CD14-positive monocyte (primary cell): ENCODE results near the gene BACH2. TPM values are rescaled to one million over a fixed set of nuclear protein-coding genes. Genes with fewer than 3 reads are reported as not detected.

Experiments used
- DNase-seq, 3 donors: peaks; one replicate each; pipeline ENCODE4 v3.0.0-alpha.2; 2011 to 2022
- H2AFZ ChIP-seq: 2 replicates; pipeline ENCODE4 v1.6.0; 2012; ENCODE audit warnings: mild to moderate bottlenecking, low read depth, low read length, inconsistent platforms; ENCODE audit not compliant: insufficient read depth, poor library complexity, severe bottlenecking
- H3K27ac ChIP-seq, 2 donors: 1 replicate in 1 of 2; 2 replicates in 1 of 2; pipeline ENCODE4 v1.5.1; 2012 to 2013; ENCODE audit warnings: low read length in 2 of 2, control low read depth in 1 of 2, inconsistent platforms in 1 of 2, low read depth in 1 of 2, mild to moderate bottlenecking in 1 of 2
- H3K27me3 ChIP-seq, 2 donors: one replicate each; pipeline versions ENCODE4 v1.6.0 to v1.6.1; 2011 to 2013; ENCODE audit warnings: low read length in 2 of 2; ENCODE audit not compliant: control insufficient read depth in 2 of 2, insufficient read depth in 2 of 2
- H3K36me3 ChIP-seq, 2 donors: replicated peaks in 1 of 2; 1 replicate in 1 of 2; 2 replicates in 1 of 2; pipeline versions ENCODE4 v1.5.1 to v1.6.1; 2012 to 2013; ENCODE audit warnings: low read length in 2 of 2, control low read depth in 1 of 2, inconsistent platforms in 1 of 2, mild to moderate bottlenecking in 1 of 2; ENCODE audit not compliant: insufficient read depth in 2 of 2, control insufficient read depth in 1 of 2
- H3K4me1 ChIP-seq, 2 donors: 1 replicate in 1 of 2; 2 replicates in 1 of 2; pipeline versions ENCODE4 v1.5.1 to v1.6.1; 2012 to 2013; ENCODE audit warnings: low read length in 2 of 2, control low read depth in 1 of 2, inconsistent platforms in 1 of 2, mild to moderate bottlenecking in 1 of 2, moderate library complexity in 1 of 2; ENCODE audit not compliant: insufficient read depth in 2 of 2, control insufficient read depth in 1 of 2
- H3K4me2 ChIP-seq: replicated peaks from 2 replicates; pipeline ENCODE3; 2012; ENCODE audit warnings: low read length, moderate library complexity, mild to moderate bottlenecking; ENCODE audit not compliant: poor library complexity, severe bottlenecking; ENCODE audit errors: extremely low read depth
- H3K4me3 ChIP-seq, 3 experiments: fragments of 200-600 bp in 1 of 3; sonication (generic) in 1 of 3; replicated peaks in 1 of 3; 1 replicate in 2 of 3; 2 replicates in 1 of 3; pipeline ENCODE4 v1.5.1; 2011 to 2013; ENCODE audit warnings: low read length in 3 of 3, mild to moderate bottlenecking in 3 of 3, control low read depth in 2 of 3, low read depth in 2 of 3, inconsistent platforms in 1 of 3, moderate library complexity in 1 of 3
- H3K79me2 ChIP-seq: 2 replicates; pipeline ENCODE4 v1.6.0; 2012; ENCODE audit warnings: mild to moderate bottlenecking, control low read depth, inconsistent platforms, low read length, moderate library complexity; ENCODE audit not compliant: insufficient read depth
- H3K9ac ChIP-seq: 2 replicates; pipeline ENCODE4 v1.6.0; 2017; ENCODE audit warnings: low read length, mild to moderate bottlenecking; ENCODE audit not compliant: insufficient read depth, poor library complexity, severe bottlenecking
- H3K9me3 ChIP-seq, 2 donors: replicated peaks in 1 of 2; 1 replicate in 1 of 2; 2 replicates in 1 of 2; pipeline versions ENCODE4 v1.5.1 to v1.6.1; 2012 to 2013; ENCODE audit warnings: low read length in 2 of 2, control low read depth in 1 of 2; ENCODE audit not compliant: control insufficient read depth in 1 of 2, insufficient read depth in 1 of 2
- H4K20me1 ChIP-seq: 2 replicates; pipeline ENCODE4 v1.6.0; 2012; ENCODE audit warnings: mild to moderate bottlenecking, low read length, control low read depth, moderate library complexity; ENCODE audit not compliant: insufficient read depth
- H3K27ac Mint-ChIP-seq, 7 donors: one replicate each; pipeline ENCODE4 v1.8.0; 2020; ENCODE audit warnings: mild to moderate bottlenecking in 7 of 7, mixed read lengths in 7 of 7, moderate library complexity in 6 of 7, inconsistent platforms in 2 of 7
- H3K27me3 Mint-ChIP-seq, 3 donors: one replicate each; pipeline ENCODE4 v1.8.0; 2021 to 2022; ENCODE audit warnings: low read depth in 3 of 3, mild to moderate bottlenecking in 3 of 3, mixed read lengths in 3 of 3, moderate library complexity in 3 of 3, inconsistent platforms in 1 of 3
- H3K36me3 Mint-ChIP-seq, 2 donors: one replicate each; pipeline ENCODE4 v1.8.0; 2020; ENCODE audit warnings: mixed read lengths in 2 of 2, inconsistent platforms in 1 of 2, mild to moderate bottlenecking in 1 of 2
- H3K4me1 Mint-ChIP-seq: one replicate; pipeline ENCODE4 v1.8.0; 2020; ENCODE audit warnings: mild to moderate bottlenecking, mixed read lengths
- H3K4me3 Mint-ChIP-seq, 2 donors: one replicate each; pipeline ENCODE4 v1.8.0; 2020; ENCODE audit warnings: mild to moderate bottlenecking in 2 of 2, mixed read lengths in 2 of 2, moderate library complexity in 1 of 2
- H3K9me3 Mint-ChIP-seq, 7 donors: one replicate each; pipeline ENCODE4 v1.8.0; 2020 to 2022; ENCODE audit warnings: mixed read lengths in 7 of 7, mild to moderate bottlenecking in 6 of 7, moderate library complexity in 6 of 7, inconsistent platforms in 2 of 7
- CTCF ChIP-seq: fragments of 200-600 bp; IDR thresholded peaks from one replicate; pipeline ENCODE4 v1.8.0; 2022; ENCODE audit warnings: antibody characterized with exemption, mild to moderate bottlenecking
- WGBS: methylation state at CpG from one replicate; pipeline ENCODE4 v1.1.5; 2013; ENCODE audit warnings: missing lambda C conversion rate; ENCODE audit not compliant: insufficient coverage; 5-methylcytosine and 5-hydroxymethylcytosine counted together
- intact Hi-C, 2 donors: fragments of 100-400 bp; cut with micrococcal nuclease; formaldehyde crosslinking; loops; one replicate each; pipeline versions ENCODE4 v1.15.0 to v1.15.1; 2023
- polyA plus RNA-seq, 3 donors: library from polyadenylated mRNA; depleted of rRNA in 1 of 3; unstranded in 2 of 3; stranded (reverse) in 1 of 3; fragments of 300-500 nt in 2 of 3; fragments of >200 nt in 1 of 3; fragmentation: Illumina TruSeq in 2 of 3; gene quantifications; 1 replicate in 2 of 3; 2 replicates in 1 of 3; pipeline ENCODE4 v1.2.3, GENCODE V29; 2012 to 2021

Gene BACH2
- polyA plus RNA-seq, 3 donors = 0.04 to 0.09 (median 0.05) TPM

- no peaks in the 10 kb centered on the region for H3K79me2 ChIP-seq
- WGBS = 96% methylated on average over 7 of the region's 19 CpGs
- no peaks in the 10 kb centered on the region for H4K20me1 ChIP-seq
- no peak overlapping the region for H3K27ac Mint-ChIP-seq
- no peaks in the 10 kb centered on the region for H3K36me3 ChIP-seq
- no peaks in the 10 kb centered on the region for H3K27me3 ChIP-seq
- H2AFZ ChIP-seq = no peak overlapping the region
- H3K4me3 ChIP-seq = no peak overlapping the region
- no peak for TF ChIP-seq CTCF
- no peak overlapping the region for H3K4me3 Mint-ChIP-seq
- no peak overlapping the region for H3K4me2 ChIP-seq
- H3K4me1 ChIP-seq = peaks cover under 1 to 1% of the 10 kb centered on the region in 2 donors
- H3K36me3 Mint-ChIP-seq = no peaks in the 10 kb centered on the region
- no peak for DNase-seq
- H3K27me3 Mint-ChIP-seq = peaks cover 0 to 5% (median 2%) of the 10 kb centered on the region in 3 donors
- H3K27ac ChIP-seq = no peak overlapping the region
- H3K9me3 ChIP-seq = no peaks in the 10 kb centered on the region
- intact Hi-C loops = no loop called here
- H3K9me3 Mint-ChIP-seq = no peaks in the 10 kb centered on the region
- H3K9ac ChIP-seq = no peak overlapping the region
- H3K4me1 Mint-ChIP-seq = peaks cover 4% of the 10 kb centered on the region
Observed at GRCh38 chr6:89934685-89935366, 361.8 kb downstream of the BACH2 start.

GRCh38 chr6:89932245-89932802, 364.3 kb downstream of the BACH2 start:
- Mint-ChIP-seq H3K4me3 (no peak overlapping the region), H3K4me1 (peaks cover 29% of the 10 kb centered on the region), H3K27me3 (peaks cover 0 to 5% (median 2%) of the 10 kb centered on the region in 3 donors), H3K9me3 (no peaks in the 10 kb centered on the region), H3K36me3 (no peaks in the 10 kb centered on the region), H3K27ac (peak overlapping the region in 1 of 7 donors; percentile 64)
- Histone ChIP-seq H3K9ac (no peak overlapping the region), H3K27me3 (no peaks in the 10 kb centered on the region), H3K79me2 (no peaks in the 10 kb centered on the region), H3K4me1 (peaks cover 25 to 26% of the 10 kb centered on the region in 2 donors), H3K9me3 (no peaks in the 10 kb centered on the region), H3K27ac (no peak overlapping the region), H4K20me1 (no peaks in the 10 kb centered on the region), H3K4me2 (no peak overlapping the region), H3K36me3 (no peaks in the 10 kb centered on the region), H3K4me3 (no peak overlapping the region), H2AFZ (no peak overlapping the region)
- no peak for DNase-seq
- intact Hi-C loops = no loop called here
- WGBS = 98% methylated on average over 22 of the region's 22 CpGs
- TF ChIP-seq CTCF = no peak
